ENCODE measurements around the gene WDR20.

DNA sequence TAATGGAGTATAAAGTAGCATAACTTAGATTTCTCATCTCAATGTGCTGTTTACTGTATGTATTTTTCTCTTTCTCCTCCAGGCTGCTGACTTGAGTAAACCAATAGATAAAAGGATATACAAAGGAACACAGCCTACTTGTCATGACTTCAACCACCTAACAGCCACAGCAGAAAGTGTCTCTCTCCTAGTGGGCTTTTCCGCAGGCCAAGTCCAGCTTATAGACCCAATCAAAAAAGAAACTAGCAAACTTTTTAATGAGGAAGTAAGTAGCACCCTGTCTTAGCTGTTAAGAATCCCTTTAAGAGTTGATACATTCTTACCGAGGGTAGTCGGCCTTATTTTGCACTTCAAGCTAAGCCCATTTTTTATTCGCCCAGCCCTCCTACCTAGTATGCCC lies 55.2 kb downstream of the WDR20 start:
- TF ChIP-seq EZH2 (IDR thresholded peaks at IDR 0.05; ENCODE audit: low read length, unreplicated experiment) (no peak), CTCF (conservative IDR thresholded peaks at IDR 0.05; ENCODE audit: low read depth, low read length) (no peak)
